ENCODE measurements around the gene KLF2. TPM values are rescaled to one million over a fixed set of nuclear protein-coding genes. Genes with fewer than 3 reads are reported as not detected.
A peak's percentile ranks its signal among the peaks of the same experiment; 100 is the strongest.

The KLF2 gene
- total and polyA plus RNA-seq, 12 donors: 2.2 to 52.3 (median 23.2) TPM

GRCh38 chr19:16370641-16371391, 46.2 kb downstream of the KLF2 start:
- intact Hi-C loops (cut with DNase I): loop anchor here in 1 of 2 donors (10.0 kb wide), 1 partner anchor 336 kb away; no protein-coding TSS in a partner anchor
- Histone ChIP-seq H3K27ac (peak overlapping the region in 1 of 5 donors; percentile 80), H3K27me3 (no peaks in the 10 kb centered on the region), H3K36me3 (replicated peaks in 1 of 2) (peaks cover 0 to 11% of the 10 kb centered on the region in 2 donors), H3K4me3 (no peak overlapping the region), H3K9me3 (replicated peaks in 1 of 3) (no peaks in the 10 kb centered on the region), H3K4me1 (replicated peaks in 1 of 2) (peaks cover 8 to 38% of the 10 kb centered on the region in 2 donors)
- 65 to 73% (median 70%) methylated on average over 13 to 15 of the region's 15 CpGs for WGBS, 4 donors
- no peak for DNase-seq
- no peak for TF ChIP-seq CTCF (IDR thresholded peaks at IDR 0.05)

- Histone ChIP-seq H3K36me3 (replicated peaks in 1 of 2) (peaks cover 0 to 19% of the 10 kb centered on the region in 2 donors), H3K27ac (peak overlapping the region in 1 of 5 donors; percentile 80), H3K4me3 (no peak overlapping the region), H3K9me3 (replicated peaks in 1 of 3) (no peaks in the 10 kb centered on the region), H3K4me1 (replicated peaks in 1 of 2) (peaks cover 8 to 38% of the 10 kb centered on the region in 2 donors), H3K27me3 (no peaks in the 10 kb centered on the region)
- WGBS, 4 donors: 58 to 67% (median 63%) methylated on average over 18 of the region's 18 CpGs
- peak in 5 of 7 donors; percentile 44 to 69 (median 53) for DNase-seq
- TF ChIP-seq POLR2A (IDR thresholded peaks at IDR 0.05) (no peak), CTCF (IDR thresholded peaks at IDR 0.05) (no peak)
- intact Hi-C loops (cut with DNase I): loop anchor here in 1 of 2 donors (10.0 kb wide), 1 partner anchor 337 kb away; no protein-coding TSS in a partner anchor
Measured at GRCh38 chr19:16371540-16371986, 46.9 kb downstream of the KLF2 start.

- no peaks in the 10 kb centered on the region for H3K9me3 ChIP-seq (replicated peaks in 1 of 3)
- peaks cover 0 to 26% of the 10 kb centered on the region in 2 donors for H3K36me3 ChIP-seq (replicated peaks in 1 of 2)
- 80 to 85% (median 81%) methylated on average over 7 to 17 of the region's 17 CpGs for WGBS, 4 donors
- no peak for TF ChIP-seq POLR2A (IDR thresholded peaks at IDR 0.05)
- TF ChIP-seq CTCF (IDR thresholded peaks at IDR 0.05): no peak
- intact Hi-C loops (cut with DNase I): loop anchor here in 1 of 2 donors (10.0 kb wide), 1 partner anchor 337 kb away; no protein-coding TSS in a partner anchor
- H3K4me1 ChIP-seq (replicated peaks in 1 of 2): peaks cover 8 to 38% of the 10 kb centered on the region in 2 donors
- peak overlapping the region in 2 of 5 donors; percentile 70 to 80 for H3K27ac ChIP-seq
- H3K4me3 ChIP-seq: no peak overlapping the region
- DNase-seq: no peak
- no peaks in the 10 kb centered on the region for H3K27me3 ChIP-seq
Measured at GRCh38 chr19:16372065-16372915, 47.7 kb downstream of the KLF2 start.

GRCh38 chr19:16373079-16373478, 48.5 kb downstream of the KLF2 start:
- TF ChIP-seq POLR2A (IDR thresholded peaks at IDR 0.05) (no peak), CTCF (IDR thresholded peaks at IDR 0.05) (no peak)
- Histone ChIP-seq H3K9me3 (replicated peaks in 1 of 3) (no peaks in the 10 kb centered on the region), H3K4me1 (replicated peaks in 1 of 2) (peaks cover 8 to 38% of the 10 kb centered on the region in 2 donors), H3K36me3 (replicated peaks in 1 of 2) (peaks cover 0 to 30% of the 10 kb centered on the region in 2 donors), H3K27me3 (no peaks in the 10 kb centered on the region), H3K4me3 (no peak overlapping the region), H3K27ac (peak overlapping the region in 2 of 5 donors; percentile 70 to 80)
- 82 to 93% (median 87%) methylated on average over 11 to 12 of the region's 12 CpGs for WGBS, 4 donors
- intact Hi-C loops (cut with DNase I): loop anchor here in 1 of 2 donors (10.0 kb wide), 1 partner anchor 338 kb away; no protein-coding TSS in a partner anchor
- DNase-seq: no peak
